Uterus (tissue), 2 donors: ENCODE data around the gene PAPPA2.

Source experiments
- POLR2A ChIP-seq, 2 donors: fragments of 450-650 bp; IDR thresholded peaks; one replicate each; pipeline ENCODE4 v1.6.1; 2016; ENCODE audit warnings: antibody characterized with exemption in 2 of 2, mild to moderate bottlenecking in 1 of 2, moderate library complexity in 1 of 2
- TF ChIP-seq, protein P1 (sequence below), 4 experiments: fragments of 200-600 bp in 2 of 4; fragments of 450-650 bp in 2 of 4; sonication (generic) in 2 of 4; IDR thresholded peaks; one replicate each; pipeline ENCODE4 v1.5.1; 2016 to 2019; ENCODE audit warnings: antibody characterized with exemption in 4 of 4, mild to moderate bottlenecking in 2 of 4, moderate library complexity in 1 of 4

DNA sequence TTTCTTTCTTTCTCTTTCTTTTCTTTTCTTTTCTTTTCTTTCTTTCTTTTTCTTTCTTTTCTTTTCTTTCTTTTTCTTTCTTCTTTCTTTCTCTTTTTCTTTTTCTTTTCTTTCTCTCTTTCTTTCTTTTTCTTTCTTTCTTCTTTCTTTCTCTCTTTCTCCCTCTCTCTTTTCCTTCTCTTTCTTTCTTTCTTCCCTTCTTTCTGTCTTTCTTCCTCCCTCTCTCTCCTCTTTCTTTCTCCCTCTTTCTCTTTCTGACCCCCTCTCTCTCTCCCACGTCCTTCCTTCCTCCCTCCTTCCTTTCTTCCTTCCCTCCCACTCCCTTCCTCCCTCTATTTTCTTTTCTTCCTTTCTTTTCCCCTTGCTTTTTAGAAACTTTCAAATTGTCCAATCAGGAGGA is 333.6 kb downstream of the PAPPA2 start:
- TF ChIP-seq, protein P1, sequence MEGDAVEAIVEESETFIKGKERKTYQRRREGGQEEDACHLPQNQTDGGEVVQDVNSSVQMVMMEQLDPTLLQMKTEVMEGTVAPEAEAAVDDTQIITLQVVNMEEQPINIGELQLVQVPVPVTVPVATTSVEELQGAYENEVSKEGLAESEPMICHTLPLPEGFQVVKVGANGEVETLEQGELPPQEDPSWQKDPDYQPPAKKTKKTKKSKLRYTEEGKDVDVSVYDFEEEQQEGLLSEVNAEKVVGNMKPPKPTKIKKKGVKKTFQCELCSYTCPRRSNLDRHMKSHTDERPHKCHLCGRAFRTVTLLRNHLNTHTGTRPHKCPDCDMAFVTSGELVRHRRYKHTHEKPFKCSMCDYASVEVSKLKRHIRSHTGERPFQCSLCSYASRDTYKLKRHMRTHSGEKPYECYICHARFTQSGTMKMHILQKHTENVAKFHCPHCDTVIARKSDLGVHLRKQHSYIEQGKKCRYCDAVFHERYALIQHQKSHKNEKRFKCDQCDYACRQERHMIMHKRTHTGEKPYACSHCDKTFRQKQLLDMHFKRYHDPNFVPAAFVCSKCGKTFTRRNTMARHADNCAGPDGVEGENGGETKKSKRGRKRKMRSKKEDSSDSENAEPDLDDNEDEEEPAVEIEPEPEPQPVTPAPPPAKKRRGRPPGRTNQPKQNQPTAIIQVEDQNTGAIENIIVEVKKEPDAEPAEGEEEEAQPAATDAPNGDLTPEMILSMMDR (IDR thresholded peaks at IDR 0.05): no peak
- TF ChIP-seq POLR2A (IDR thresholded peaks at IDR 0.05): no peak
